Eye (tissue), 1 donor: ENCODE data around the gene PPP2R2B.

Experiments
- DNase-seq: peaks from one replicate; pipeline ENCODE4 v3.0.0-alpha.2; 2015

Gene PPP2R2B

GRCh38 chr5:146778795-146779194 lies 99.8 kb downstream of the PPP2R2B start:
- DNase-seq = no peak

- DNase-seq = no peak
Measured at GRCh38 chr5:146778261-146778660, 100.3 kb downstream of the PPP2R2B start.

- DNase-seq = no peak
Measured at GRCh38 chr5:146772881-146773466, 105.6 kb downstream of the PPP2R2B start.

GRCh38 chr5:146770980-146771379 lies 107.6 kb downstream of the PPP2R2B start:
- DNase-seq = no peak

GRCh38 chr5:146770546-146770945 lies 108.0 kb downstream of the PPP2R2B start:
- DNase-seq = no peak

- no peak for DNase-seq
Measured at GRCh38 chr5:146767534-146767933, 111.0 kb downstream of the PPP2R2B start.

- no peak for DNase-seq
Measured at GRCh38 chr5:146766013-146766412, 112.5 kb downstream of the PPP2R2B start.

GRCh38 chr5:146765089-146765832 lies 113.3 kb downstream of the PPP2R2B start:
- DNase-seq = no peak

- peak; percentile 69 for DNase-seq
Measured at GRCh38 chr5:146762830-146763229, 115.7 kb downstream of the PPP2R2B start.

GRCh38 chr5:146761811-146762210 lies 116.7 kb downstream of the PPP2R2B start:
- no peak for DNase-seq

- no peak for DNase-seq
Measured at GRCh38 chr5:146758938-146759337, 119.6 kb downstream of the PPP2R2B start.

- no peak for DNase-seq
Measured at GRCh38 chr5:146758076-146758475, 120.5 kb downstream of the PPP2R2B start.

GRCh38 chr5:146756546-146756945 lies 122.0 kb downstream of the PPP2R2B start:
- no peak for DNase-seq

GRCh38 chr5:146755793-146756192 lies 122.8 kb downstream of the PPP2R2B start:
- no peak for DNase-seq

GRCh38 chr5:146754621-146755020 lies 123.9 kb downstream of the PPP2R2B start:
- no peak for DNase-seq

- DNase-seq = no peak
Measured at GRCh38 chr5:146753641-146754040, 124.9 kb downstream of the PPP2R2B start.

- DNase-seq = no peak
Measured at GRCh38 chr5:146751781-146752401, 126.7 kb downstream of the PPP2R2B start.

GRCh38 chr5:146751054-146751453 lies 127.5 kb downstream of the PPP2R2B start:
- DNase-seq = no peak

GRCh38 chr5:146748533-146748932 lies 130.0 kb downstream of the PPP2R2B start:
- no peak for DNase-seq

GRCh38 chr5:146745931-146746577 lies 132.5 kb downstream of the PPP2R2B start:
- no peak for DNase-seq

- DNase-seq = peak; percentile 41
Measured at GRCh38 chr5:146744068-146744745, 134.3 kb downstream of the PPP2R2B start.

GRCh38 chr5:146734936-146735577 lies 143.5 kb downstream of the PPP2R2B start:
- DNase-seq = no peak

GRCh38 chr5:146732962-146733361 lies 145.6 kb downstream of the PPP2R2B start:
- no peak for DNase-seq
